ENCODE results near the gene C4B.
"Not testable (repeated sequence)": the region's sequence is repeated elsewhere in the genome, so short reads cannot be mapped to it uniquely, and the experiment has no call there.

The C4B gene

DNA sequence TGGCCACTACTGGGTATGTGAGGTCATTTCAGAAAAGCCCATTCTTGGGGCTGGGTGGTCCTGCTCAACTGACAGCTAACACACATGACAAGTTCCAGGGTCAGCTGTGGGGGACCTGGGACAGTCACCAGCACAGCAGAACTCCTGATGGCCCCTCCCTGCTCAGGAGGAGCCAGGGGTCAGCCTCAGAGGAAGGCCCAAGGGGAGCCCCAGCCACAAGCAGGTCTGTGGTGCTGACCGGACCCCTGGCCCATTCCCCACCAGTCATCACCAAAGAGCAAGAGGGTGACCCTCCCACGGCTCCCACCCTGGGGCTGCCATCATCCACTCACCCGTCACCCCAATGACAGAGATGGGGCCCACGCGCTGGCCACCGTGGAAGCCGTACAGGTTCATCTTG, 41.7 kb downstream of the C4B start:
- no peak for DNase-seq

DNA sequence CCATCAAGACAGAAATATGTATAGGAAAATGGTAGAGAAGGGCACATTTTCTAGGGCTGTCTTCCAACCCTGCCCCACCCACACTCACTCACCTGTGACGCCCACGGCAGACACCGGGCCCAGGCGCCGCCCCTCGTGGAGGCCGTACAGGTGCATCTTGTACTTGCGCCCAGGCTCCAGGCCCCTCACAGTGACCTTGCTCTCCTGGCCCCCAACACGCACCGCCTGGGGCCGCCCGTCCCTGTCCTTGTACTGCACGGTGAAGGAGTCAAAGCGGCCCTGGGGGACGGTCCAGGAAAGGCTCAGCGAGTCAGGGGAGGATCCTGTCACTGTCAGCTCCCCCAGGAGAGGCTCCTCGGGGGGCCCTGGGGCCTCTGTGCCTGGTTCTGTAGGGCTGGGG, 43.4 kb downstream of the C4B start:
- no peak for DNase-seq

DNA sequence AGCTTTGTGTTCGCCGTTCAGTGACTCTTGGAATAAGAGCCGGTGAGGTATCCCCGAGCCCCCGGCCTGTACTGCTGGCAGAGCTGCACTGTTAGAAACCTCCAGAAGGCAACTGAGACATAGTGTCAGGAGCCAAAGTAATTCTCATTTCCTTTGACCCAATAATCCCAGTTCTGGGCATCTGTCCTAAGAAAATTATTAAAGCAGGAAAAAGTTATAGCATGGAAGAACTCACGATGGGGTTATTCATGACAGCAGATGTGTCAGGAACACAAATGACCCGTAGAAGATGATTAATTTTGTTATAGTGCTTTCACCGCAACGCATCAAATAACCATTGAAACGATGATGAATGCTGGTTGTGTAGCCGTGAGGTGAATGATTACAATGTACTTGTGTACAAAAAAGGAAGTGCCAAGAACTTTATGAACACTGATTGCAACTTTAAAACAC, 43.9 kb downstream of the C4B start:
- DNase-seq = no peak

DNA sequence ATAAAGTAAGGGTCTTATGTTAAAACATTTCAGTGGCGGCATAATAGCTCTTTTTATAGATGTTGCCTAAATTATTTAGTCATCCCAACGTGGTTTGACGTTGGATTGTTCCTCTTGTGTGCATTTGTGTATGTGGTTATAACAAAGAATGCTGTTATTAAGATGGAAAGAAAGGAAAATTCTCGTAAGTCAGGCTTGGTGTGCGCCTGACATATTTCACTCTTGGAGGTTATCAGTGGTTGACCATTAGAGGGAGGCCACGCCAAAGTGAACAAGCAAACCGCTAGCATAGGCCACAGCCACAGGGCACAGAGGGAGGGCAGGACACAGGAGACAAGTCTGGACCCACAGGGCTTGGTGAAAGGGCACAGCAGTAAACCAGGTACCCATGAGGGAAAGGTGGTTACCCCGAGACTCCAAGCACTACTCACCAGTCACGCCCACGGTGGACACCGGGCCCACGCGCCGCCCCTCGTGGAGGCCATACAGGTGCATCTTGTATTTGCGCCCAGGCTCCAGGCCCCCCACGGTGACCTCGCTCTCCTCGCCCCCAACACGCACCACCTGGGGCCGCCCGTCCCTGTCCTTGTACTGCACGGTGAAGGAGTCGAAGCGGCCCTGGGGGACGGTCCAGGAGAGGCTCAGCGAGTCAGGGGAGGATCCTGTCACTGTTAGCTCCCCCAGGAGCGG, 46.5 kb downstream of the C4B start:
- DNase-seq = no peak

DNA sequence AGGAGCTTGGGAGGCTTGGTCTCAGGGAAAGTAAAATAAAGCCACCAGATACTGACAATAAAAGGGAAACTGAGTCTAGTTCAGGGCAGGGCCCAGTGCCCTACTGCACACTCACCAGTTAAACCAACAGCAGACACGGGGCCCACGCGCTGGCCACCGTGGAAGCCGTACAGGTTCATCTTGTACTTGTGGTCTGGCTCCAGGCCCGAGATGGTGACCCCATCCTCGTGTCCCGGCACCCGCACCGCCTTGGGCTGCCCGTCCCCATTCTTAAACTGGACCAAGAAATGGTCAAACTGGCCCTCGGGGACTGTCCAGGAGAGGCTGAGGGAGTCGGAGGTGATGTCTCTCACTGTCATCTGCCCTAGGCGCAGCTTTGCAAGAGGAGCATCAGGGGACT, 50.1 kb downstream of the C4B start:
- no peak for DNase-seq

DNA sequence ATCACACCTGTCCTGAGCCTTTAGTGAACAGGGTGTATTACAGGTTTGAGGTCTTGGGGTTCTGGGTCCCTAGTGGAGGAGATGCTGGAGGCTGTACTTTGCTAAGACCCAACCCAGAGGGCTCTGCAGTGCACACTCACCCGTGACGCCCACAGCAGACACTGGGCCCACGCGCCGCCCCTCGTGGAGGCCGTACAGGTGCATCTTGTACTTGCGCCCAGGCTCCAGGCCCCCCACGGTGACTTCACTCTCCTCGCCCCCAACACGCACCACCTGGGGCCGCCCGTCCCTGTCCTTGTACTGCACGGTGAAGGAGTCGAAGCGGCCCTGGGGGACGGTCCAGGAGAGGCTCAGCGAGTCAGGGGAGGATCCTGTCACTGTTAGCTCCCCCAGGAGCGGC, 52.9 kb downstream of the C4B start:
- not testable (repeated sequence) for DNase-seq

DNA sequence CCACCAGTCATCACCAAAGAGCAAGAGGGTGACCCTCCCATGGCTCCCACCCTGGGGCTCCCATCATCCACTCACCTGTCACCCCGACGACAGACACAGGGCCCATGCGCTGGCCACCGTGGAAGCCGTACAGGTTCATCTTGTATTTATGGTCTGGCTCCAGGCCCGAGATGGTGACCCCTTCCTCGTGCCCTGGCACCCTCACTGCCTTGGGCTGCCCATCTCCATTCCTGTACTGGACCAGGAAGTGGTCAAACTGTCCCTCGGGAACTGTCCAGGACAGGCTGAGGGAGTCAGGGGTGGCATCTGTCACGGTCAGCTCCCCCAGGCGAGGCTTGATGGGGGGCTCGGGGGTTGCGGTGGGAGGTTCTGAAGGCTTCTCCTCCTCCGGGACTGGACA, 53.7 kb downstream of the C4B start:
- not testable (repeated sequence) for DNase-seq

DNA sequence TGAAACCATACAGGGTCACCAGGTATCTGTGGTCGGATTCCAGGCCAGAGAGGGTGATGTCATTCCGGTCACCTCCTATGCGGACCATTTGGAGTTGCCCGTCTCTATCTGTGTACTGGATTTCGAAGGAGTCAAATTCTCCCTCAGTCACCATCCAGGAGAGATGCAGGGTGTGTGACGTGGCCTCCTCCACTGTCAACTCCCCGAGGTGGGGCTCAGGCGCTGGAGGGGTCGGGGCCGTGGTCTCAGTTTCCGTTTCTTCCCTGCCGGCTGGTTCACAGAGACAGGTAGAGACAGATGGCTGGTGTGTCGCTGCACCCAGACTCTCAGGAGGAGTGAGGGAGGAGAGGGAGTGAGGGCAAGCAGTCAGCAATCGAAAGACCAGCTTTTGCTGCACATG, 54.3 kb downstream of the C4B start:
- DNase-seq = no peak

DNA sequence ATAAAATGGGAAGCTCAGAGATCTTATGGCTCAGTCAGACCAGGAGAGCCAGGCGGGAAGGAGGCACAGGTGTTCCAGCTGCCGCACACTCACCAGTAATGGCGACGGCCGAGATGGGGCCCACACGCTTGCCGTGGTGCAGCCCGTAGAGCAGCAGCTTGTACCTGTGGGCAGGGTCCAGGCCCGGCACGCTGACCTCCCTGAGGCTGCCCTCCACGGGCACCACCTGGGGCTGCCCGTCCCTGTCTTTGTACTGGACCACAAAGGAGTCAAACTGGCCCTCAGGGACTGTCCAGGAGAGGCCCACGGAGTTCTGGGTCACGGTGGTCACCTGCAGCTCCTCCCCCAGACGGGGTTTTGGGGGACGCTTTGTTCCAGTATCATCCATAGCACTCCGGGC, 54.9 kb downstream of the C4B start:
- DNase-seq = no peak

DNA sequence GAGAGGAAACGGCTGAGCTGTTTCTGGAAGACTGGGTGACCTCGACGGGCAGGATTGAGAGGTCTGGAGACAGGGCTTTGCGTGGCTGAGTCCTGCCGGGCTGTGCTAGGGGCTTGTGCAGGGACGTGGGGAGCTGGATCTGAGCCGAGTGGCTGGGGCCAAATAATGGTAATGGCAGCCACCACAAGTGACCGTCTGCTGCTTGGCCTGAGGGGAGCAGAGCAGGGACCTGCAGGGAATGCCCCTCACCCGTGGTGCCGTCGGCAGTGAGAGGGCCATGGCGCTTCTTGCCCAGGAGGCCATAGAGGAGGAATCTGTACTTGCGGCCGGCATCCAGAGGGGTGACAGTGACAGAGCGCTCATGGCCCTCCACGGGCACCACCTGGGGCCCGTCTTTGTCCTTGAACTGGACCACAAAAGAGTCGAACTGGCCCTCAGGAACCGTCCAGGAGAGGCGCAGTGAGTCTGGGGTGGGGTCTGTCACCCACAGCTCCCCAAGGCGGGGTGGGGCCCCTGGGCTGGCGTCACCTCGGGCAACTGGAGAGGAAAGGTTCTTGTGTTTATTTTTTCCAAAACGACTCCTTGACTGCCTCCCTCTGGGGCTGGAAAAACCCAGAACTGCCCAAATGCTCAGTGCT, 55.4 kb downstream of the C4B start:
- no peak for DNase-seq

DNA sequence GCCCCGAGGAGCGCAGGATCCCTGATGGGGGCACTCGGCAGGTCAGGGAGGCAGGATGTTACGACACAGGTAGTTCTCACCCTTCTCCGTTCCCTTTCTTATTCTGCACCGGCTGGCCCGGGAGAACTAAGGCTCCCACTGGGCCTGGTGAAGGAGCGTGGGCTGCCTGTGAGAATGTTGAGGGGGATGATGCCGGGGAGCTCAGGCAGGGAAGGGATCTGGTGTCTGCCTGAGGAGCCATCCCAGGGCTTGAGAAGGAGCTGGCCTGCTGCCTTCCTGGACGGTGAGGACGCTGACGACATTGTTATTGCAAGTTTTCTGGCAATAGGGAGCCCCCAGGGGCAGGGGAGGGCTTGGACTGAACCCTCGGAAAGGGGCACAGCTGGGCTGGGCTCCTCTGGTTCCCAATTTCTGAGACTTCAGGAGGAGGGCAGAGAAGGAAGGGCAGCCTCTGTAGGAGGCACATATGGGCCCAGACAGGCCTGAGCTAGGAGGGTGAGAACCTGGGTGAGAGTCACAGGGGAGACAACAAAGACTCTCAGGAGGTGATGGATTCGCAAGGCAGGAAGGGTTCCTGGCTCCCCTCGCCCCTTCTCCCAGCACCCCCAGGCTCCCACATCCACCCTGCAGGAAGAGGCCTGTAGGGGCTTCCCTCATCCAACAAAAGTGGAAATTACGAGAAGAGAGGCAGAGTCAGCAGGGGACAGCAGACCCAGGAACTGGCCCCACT, 56.4 kb downstream of the C4B start:
- DNase-seq = no peak

DNA sequence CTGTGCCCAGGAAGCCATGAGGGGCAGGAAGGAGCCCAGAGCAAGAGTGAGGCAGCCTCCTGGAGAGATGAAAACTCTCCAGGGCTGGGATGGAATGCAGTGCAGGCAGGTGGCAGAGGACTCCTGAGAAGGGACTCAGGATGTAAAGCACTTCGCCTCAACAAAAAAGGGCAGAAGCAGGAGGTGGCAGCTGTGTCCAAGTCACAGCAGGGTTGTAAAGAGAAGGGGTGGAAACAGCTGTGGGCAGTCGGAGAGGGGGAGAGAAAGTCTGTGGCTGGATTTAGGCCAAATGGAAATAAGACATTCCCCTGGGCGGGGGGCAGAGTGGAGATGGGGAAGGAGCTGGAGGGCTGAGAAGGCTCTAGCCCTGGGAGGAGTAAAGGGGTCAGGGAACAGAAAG, 58.5 kb downstream of the C4B start:
- no peak for DNase-seq

DNA sequence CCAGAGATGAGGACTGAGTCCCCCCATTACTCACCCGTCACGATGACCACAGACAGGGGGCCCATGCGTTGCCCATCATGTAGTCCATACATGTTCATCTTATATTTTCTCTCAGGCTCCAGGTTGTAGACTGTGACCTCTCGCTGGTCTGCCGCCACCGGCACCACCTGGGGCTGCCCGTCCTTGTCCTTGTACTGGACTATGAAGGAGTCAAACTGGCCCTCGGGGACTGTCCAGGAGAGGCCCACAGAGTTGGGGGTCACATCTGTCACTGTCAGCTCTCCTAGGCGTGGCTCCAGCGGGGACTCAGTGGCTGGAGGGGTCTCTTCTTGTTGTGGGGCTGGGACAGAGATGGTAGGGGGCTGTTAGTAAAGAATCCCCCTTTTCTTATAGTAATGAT, 59.0 kb downstream of the C4B start:
- DNase-seq = no peak

DNA sequence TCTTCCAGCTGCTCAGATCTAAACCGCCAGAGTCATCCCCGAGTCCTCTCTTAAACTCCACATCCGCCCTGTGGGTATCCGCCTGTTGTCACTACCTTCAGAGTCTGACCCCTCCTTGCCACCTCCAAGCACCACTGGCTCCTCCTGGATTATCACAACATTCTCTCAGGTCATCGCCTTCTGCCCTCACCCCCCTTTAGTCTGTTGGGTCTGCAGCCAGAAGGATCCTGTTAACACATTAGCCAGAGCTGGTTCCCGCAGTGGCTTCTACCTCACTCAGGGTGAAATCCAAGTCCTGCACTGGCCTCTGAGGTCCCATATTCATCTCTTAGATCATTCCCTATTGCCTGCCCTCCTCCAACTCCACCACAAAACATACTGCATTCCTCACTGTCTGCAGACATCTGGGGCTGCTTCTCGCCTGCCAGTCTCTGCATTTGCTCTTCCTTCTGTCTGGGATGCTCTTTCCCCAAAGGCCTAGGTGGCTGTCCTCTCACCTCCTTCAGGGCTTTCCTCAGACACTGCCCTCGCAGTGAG, 60.5 kb downstream of the C4B start:
- DNase-seq = no peak

DNA sequence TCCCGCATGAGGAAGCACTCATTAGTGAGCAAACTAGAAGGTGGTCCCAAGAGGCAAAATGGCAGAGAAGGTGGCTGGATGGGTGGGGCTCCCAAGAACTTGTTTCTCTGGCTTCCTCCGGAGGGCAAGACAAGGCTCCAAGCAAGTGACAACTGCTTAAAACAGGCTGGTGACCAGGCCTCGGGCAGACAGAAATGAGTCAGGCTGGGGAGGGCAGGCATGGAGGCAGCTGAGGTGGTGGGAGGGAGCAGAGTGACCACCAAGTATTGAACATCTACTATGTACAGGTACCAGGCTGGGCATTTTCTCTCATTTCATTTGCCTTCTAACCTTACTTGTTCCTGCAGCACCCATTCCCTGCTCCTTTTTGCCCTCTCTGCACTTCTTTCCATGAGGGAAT, 61.2 kb downstream of the C4B start:
- no peak for DNase-seq

DNA sequence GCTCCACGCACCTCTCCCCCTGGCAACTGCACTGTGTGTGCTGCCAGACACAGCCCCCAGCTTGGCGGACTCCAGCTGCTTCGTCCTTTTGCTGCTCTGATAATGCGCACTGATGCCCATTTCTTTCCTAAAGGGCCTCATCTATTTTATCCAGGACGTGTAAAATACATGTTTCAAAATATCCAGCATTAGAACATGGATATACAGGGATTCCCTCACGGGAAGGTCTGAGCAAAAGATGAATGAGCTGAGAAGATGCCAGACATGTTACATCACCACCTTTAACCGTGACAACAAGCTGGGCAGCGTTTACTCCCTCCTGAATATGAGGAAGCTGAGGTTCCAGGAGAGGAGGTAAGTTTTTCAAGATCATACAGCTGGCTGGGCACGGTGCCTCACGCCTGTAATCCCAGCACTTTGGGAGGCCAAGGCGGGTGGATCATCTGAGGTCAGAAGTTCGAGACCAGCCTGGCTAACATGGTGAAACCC, 61.8 kb downstream of the C4B start:
- DNase-seq = no peak

DNA sequence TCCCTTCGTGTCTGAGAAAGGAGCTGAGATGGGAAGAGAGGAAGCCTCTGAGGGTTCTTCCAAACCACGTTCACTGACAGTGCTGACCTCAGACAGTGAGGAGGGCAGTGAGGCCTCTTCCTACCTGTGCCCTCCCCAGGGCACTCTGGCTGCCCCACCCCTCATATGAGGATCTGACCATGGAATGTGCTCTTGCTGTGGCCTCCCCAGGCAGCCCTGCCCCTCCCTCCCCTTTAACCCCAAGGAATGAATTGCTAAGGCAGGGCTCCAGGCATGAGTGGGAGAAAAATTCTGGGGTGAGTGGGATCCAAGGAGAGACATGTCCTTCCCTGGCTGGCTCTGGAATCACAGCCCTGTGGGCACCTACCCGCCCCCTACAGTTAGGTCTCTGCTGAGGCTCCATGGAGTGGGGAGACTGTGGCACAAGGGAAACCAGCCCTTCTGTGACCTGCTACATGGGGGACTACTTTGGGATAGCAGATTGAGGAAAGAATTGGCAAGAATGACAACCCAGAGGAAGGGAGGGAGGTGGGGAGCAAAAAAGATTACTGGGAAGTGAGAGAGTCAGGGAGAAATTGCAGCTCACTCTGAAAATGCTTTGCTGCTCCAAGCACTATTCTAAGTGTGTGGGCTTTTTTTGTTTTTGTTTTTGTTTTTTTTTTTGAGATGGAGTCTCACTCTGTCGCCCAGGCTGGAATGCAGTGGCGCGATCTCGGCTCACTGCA, 65.1 kb downstream of the C4B start:
- no peak for DNase-seq

DNA sequence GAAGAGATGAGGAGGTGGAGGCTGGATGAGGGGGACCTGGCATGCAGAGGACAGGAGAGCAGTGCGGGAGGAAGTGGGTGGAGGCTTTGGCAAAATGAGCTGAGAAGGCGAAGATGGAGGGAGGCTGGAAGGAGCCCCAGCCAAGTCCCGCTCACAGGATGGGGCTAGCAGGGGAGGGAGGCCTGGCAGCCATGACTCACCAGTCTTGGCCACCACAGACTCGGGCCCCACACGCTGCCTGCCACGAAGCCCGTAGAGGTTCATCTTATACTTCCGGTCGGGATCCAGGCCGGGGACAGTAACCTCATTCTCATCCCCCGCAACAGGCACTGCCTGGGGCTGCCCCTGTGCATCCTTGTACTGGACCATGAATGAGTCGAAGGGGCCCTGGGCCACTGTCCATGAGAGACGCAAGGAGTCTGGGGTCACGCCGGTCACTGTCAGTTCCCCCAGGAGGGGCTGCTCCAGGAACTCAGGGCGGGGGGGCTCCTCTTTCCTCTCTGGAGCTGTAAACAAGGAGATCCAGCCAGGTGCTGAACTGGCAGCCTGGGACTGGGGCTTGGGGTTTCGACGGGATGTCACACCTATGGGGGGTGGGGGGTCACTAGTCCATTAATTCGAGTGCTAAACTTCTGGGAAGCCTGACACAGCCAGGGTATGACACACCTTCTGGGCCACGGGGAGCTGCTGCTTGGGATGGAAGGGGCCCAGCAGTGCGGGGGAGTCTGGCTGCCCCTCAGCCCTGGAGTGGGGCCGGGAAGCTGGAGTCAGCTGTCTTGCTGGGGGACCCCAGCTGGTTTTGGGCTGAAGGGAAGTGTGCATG, 66.8 kb downstream of the C4B start:
- no peak for DNase-seq

DNA sequence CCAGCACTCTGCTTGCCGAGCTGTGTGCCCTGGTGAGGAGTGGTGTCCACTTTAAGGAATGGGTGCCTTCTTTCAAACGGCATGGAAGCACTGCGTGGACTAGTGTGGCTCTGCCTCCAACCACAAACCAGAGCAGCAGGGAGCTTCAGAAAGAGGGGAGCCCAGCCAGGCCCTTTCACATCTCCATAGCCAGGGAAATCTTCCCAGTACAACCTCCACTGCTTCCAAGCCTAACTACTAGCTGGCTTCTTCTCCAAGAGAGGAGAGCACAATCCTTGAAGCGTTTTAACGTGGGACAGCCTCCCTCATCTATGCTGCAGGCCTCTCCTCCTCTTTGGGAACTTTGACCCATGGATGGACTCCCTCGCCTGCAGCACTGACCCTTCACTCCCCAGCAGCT, 67.9 kb downstream of the C4B start:
- no peak for DNase-seq

DNA sequence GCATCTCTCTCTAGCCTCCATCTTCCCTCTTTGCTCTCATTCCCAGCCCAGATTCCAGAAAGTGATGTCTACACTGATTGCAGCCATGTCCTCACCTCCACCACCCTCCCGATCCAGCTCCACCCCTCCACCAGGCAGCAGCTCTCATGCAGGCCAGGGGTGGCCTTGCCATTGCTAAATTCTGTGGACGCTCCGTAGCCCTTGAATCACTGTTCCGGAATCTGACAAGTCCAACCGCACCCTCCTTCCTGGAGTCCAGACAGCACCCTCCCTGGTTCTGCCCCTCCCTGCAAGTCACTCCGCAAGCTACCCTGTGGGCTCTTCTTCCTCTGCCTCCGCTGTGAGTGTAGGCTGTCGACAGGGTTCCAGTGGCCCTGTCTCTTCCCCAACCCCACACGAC, 68.3 kb downstream of the C4B start:
- DNase-seq = no peak

DNA sequence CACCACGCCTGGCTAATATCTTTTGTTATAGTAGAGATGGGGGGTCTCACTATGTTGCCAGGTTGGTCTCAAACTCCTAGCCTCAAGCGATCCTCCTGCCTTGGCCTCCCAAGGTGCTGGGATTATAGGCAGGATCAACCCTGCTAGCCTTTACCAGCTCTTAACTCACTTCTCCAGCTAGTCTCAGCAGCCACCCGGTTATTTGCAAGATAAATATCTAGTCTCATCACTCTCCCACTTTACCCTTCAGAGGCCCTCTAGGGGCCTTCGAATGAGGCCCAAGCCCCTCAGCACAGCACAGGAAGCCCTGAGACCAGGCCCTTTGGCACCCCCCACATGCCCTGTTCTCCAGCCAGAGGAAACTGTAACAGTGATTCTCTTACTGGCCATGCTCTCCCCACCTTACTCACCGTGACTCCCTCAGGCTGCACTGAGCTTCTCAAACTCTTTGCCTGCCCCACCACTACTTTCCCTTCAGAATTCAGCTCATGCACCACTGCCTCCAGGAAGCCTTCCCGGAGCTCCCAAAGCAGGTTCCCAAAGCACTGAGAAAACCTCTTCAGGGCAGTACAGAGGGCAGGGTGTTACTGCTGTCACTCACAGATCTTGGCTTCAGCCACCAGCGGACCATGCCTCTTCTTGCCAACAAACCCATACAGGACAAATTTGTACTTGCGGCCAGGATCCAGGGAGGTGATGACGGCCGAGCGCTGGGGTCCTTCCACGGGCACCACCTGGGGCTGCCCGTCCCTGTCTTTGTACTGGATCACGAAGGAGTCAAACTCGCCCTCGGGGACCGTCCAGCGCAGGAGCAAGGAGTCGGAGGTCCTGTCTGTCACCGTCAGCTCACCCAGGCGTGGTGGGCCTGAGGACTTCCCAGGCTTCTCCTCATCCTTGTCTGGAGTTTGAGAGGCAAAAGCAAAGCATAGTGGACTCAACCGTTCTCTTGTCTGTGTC, 69.5 kb downstream of the C4B start:
- no peak for DNase-seq
